Thyroid gland (tissue), 4 donors: ENCODE results near the gene PTPRH. TPM values are rescaled to one million over a fixed set of nuclear protein-coding genes. Genes with fewer than 3 reads are reported as not detected.

ENCODE experiments used
- DNase-seq, 2 donors: peaks; one replicate each; pipeline ENCODE4 v3.0.0-alpha.2; 2019
- H3K27ac ChIP-seq, 3 donors: fragments of 200-600 bp; sonication (generic); 1 replicate in 2 of 3; 2 replicates in 1 of 3; pipeline ENCODE4 v1.5.1; 2016 to 2019; ENCODE audit warnings: mild to moderate bottlenecking in 1 of 3, moderate library complexity in 1 of 3
- H3K27me3 ChIP-seq: fragments of 200-600 bp; sonication (generic); one replicate; pipeline ENCODE4 v1.5.1; 2019
- H3K36me3 ChIP-seq, 2 donors: fragments of 200-600 bp; sonication (generic); one replicate each; pipeline ENCODE4 v1.5.1; 2016 to 2019
- H3K4me1 ChIP-seq, 2 donors: fragments of 200-600 bp; sonication (generic); one replicate each; pipeline ENCODE4 v1.5.1; 2017 to 2019
- H3K4me3 ChIP-seq, 3 donors: fragments of 200-600 bp; sonication (generic); replicated peaks in 1 of 3; 1 replicate in 2 of 3; 2 replicates in 1 of 3; pipeline ENCODE4 v1.5.1; 2016; ENCODE audit warnings: mild to moderate bottlenecking in 1 of 3
- H3K9me3 ChIP-seq: fragments of 200-600 bp; sonication (generic); one replicate; pipeline ENCODE4 v1.5.1; 2017
- POLR2A ChIP-seq, 2 donors: fragments of 450-650 bp; IDR thresholded peaks; one replicate each; pipeline ENCODE4 v1.6.1; 2017; ENCODE audit warnings: antibody characterized with exemption in 2 of 2, mild to moderate bottlenecking in 2 of 2, moderate library complexity in 1 of 2
- WGBS, 2 donors: methylation state at CpG; one replicate each; pipeline ENCODE4 v1.1.5; 2017; 5-methylcytosine and 5-hydroxymethylcytosine counted together
- intact Hi-C: fragments of 100-400 bp; cut with DNase I; formaldehyde crosslinking; loops from one replicate; pipeline ENCODE4 v1.15.1; 2023
- total RNA-seq, 4 donors: library from RNA; depleted of rRNA; stranded (reverse); fragments of >200 nt; gene quantifications; one replicate each; pipeline ENCODE4 v1.2.3, GENCODE V29; 2016
- TF ChIP-seq, protein P1 (sequence below), 6 experiments: fragments of 200-600 bp in 3 of 6; fragments of 450-650 bp in 3 of 6; sonication (generic) in 3 of 6; IDR thresholded peaks; one replicate each; pipeline ENCODE4 v1.5.1; 2016 to 2019; ENCODE audit warnings: antibody characterized with exemption in 6 of 6, mild to moderate bottlenecking in 2 of 6, inconsistent platforms in 1 of 6, moderate library complexity in 1 of 6

PTPRH gene
- total RNA-seq, 4 donors from 2014 or later, result 0.11 to 2.6 (median 0.54) TPM; not detected in 1

DNA sequence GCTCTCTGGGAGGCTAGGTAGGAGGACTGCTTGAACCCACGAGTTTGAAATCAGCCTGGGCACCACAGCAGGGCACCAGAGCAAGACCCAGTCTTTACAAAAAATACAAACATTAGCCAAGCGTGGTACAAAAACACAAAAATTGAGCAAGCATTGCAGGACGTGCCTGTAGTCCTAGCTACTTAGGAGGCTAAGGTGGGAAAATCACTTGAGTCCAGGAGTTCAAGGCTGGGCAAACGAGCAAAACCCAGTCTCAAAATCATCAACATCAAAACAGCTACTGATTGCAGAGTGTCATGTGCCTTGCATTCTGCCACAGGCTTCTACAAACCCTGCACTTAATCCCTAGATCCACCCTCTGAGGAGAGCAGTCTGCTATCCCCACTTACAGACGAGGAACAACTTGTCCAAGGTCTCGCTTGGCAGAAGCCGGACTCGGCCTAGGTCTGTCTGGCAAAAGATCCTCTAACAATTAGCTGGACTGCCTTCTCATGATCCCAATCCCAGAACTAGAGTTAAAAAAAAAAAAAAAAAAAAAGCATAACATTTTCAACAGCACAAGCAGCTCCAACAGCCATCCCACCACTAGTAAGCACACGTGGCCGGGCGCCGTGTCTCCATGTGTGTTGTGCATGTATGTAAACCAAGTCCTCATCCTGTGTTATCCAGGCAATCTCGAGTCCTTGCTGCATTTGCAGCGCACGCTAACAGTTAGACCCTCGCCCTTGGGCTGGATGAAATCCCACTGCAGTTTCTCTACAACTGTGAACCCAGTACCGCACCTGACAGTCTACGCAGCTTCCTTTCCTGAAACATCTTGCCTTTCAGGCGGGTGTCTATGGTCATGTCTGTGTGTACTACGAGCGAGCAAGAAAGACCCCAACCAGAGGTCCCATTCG lies 47.5 kb upstream of the PTPRH start:
- Histone ChIP-seq H3K4me1 (peaks cover 49 to 66% of the 10 kb centered on the region in 2 donors), H3K4me3 (peak overlapping the region; percentile 88 to 93 (median 91)), H3K27me3 (no peaks in the 10 kb centered on the region), H3K36me3 (no peaks in the 10 kb centered on the region), H3K9me3 (no peaks in the 10 kb centered on the region), H3K27ac (peak overlapping the region; percentile 44 to 52 (median 52))
- DNase-seq, result peak; percentile 70 to 79
- intact Hi-C loops, result no loop called here
- 36 to 40% methylated on average over 22 of the region's 22 CpGs for WGBS, 2 donors
- TF ChIP-seq, protein P1, sequence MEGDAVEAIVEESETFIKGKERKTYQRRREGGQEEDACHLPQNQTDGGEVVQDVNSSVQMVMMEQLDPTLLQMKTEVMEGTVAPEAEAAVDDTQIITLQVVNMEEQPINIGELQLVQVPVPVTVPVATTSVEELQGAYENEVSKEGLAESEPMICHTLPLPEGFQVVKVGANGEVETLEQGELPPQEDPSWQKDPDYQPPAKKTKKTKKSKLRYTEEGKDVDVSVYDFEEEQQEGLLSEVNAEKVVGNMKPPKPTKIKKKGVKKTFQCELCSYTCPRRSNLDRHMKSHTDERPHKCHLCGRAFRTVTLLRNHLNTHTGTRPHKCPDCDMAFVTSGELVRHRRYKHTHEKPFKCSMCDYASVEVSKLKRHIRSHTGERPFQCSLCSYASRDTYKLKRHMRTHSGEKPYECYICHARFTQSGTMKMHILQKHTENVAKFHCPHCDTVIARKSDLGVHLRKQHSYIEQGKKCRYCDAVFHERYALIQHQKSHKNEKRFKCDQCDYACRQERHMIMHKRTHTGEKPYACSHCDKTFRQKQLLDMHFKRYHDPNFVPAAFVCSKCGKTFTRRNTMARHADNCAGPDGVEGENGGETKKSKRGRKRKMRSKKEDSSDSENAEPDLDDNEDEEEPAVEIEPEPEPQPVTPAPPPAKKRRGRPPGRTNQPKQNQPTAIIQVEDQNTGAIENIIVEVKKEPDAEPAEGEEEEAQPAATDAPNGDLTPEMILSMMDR (IDR thresholded peaks at IDR 0.05), result no peak
- no peak for TF ChIP-seq POLR2A (IDR thresholded peaks at IDR 0.05)

DNA sequence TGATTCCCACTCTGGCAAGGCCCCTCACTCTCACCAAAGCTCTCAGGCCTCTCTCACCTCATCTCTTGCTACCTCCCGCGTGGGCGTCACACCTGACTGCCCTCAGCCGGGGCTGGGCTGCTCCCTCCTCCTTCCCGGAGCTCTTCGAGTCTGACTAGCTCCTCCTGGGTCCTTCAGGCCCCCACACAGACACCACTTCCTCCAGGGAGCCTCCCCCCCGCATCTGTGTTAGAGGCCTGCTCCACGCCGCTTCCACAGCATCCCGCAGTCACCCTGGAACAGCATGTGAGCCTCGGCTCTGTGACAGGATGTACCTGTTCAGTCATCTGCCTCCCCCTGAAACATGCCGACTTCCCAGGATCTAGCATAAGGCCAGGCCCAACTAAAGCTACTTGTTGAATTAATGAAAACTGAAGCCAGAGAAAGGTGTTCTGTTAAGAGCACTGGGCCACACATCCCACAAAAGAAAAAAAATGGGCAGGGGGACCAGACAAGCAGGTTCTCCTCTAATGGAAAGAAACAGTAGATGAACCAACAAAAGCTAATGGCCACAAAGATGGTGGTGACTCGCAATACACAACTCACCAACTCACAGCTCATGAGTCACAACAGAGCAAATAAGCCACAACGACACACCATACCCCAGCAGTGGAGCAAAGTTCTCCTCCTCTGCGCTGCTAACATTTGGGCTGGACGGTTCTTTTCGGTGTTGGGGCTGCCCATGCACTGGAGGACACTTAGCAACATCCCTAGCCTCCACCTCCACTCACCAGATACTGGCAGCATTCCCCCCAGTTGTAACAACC lies 46.5 kb upstream of the PTPRH start:
- DNase-seq, result peak; percentile 80 to 88
- TF ChIP-seq POLR2A (IDR thresholded peaks at IDR 0.05), result no peak
- TF ChIP-seq, protein P1 (IDR thresholded peaks at IDR 0.05), result no peak
- H3K4me1 ChIP-seq, result peaks cover 49 to 75% of the 10 kb centered on the region in 2 donors
- no peak overlapping the region for H3K4me3 ChIP-seq
- no peaks in the 10 kb centered on the region for H3K36me3 ChIP-seq
- H3K27ac ChIP-seq, result peak overlapping the region; percentile 40 to 52 (median 45)
- no peaks in the 10 kb centered on the region for H3K27me3 ChIP-seq
- no peaks in the 10 kb centered on the region for H3K9me3 ChIP-seq
- 39 to 57% methylated on average over 17 of the region's 17 CpGs for WGBS, 2 donors
- intact Hi-C loops, result no loop called here

DNA sequence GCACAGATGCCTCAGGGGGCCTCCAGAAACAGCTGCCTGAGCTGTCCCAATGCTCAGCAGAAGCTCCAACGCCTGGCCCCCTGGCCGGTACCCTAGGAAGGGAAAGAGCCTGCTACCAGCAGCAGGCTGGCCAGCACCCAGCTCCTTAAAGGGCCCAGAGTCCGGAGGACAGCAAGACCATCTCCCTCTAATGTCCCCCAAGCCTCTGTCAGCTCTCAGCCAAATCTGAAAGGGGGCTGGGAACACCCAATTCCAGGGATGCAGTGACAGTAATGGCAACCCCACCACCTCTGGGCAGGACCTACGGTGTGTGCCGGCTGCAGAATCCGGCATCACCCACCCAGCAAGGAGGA lies 45.3 kb upstream of the PTPRH start:
- no peaks in the 10 kb centered on the region for H3K9me3 ChIP-seq
- no peaks in the 10 kb centered on the region for H3K27me3 ChIP-seq
- H3K36me3 ChIP-seq, result no peaks in the 10 kb centered on the region
- WGBS, 2 donors, result 47 to 78% methylated on average over 5 to 6 of the region's 6 CpGs
- H3K4me3 ChIP-seq, result no peak overlapping the region
- peaks cover 49 to 78% of the 10 kb centered on the region in 2 donors for H3K4me1 ChIP-seq
- TF ChIP-seq POLR2A (IDR thresholded peaks at IDR 0.05), result no peak
- TF ChIP-seq, protein P1 (IDR thresholded peaks at IDR 0.05), result no peak
- intact Hi-C loops, result no loop called here
- DNase-seq, result peak in 1 of 2 donors; percentile 14
- peak overlapping the region in 2 of 3 donors; percentile 22 to 23 for H3K27ac ChIP-seq

DNA sequence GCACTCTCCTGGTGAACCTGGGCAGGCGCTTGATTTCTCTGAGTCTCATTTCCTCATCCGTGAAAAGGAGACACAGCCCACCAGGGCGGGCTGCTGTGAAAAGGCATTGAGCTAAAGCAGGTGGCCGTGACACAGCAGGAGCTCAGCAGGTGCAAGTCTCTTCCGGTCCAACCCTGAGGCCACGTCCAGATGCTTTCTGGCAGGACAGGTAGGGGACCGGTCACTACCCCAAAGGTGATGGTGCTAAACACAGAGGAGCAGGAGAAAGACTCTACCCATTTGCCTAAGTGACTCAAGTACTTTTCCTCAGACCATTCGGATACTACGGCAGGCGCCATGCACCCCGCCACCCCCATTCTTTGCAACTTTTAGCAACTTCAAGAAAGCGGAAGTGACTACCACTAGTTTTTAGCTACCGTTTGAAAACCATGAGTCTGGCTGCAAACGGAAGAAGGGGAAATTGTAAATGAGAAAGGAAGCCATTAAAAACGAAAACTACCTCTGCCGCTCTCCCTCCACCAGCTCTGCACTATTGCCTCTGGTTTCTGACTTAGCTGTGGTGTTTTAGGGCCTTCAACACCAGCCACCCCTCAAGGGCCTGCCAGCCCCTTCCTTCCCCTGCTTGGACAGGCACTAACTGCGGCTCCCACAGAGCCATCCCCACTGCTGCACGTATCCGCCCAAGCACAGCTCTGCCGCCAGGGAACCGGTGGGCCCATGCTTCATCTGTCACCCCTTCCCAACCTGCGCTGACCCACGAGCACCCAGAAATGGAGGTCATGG lies 44.7 kb upstream of the PTPRH start:
- DNase-seq, result peak in 1 of 2 donors; percentile 18

More for the DNA sequence above, 44.7 kb upstream of the PTPRH start:
- Histone ChIP-seq H3K27ac (peak overlapping the region in 1 of 3 donors; percentile 22), H3K4me3 (no peak overlapping the region), H3K4me1 (peaks cover 47 to 81% of the 10 kb centered on the region in 2 donors), H3K27me3 (no peaks in the 10 kb centered on the region), H3K9me3 (no peaks in the 10 kb centered on the region), H3K36me3 (no peaks in the 10 kb centered on the region)
- 59 to 65% methylated on average over 23 of the region's 23 CpGs for WGBS, 2 donors
- no peak for TF ChIP-seq POLR2A (IDR thresholded peaks at IDR 0.05)
- TF ChIP-seq, protein P1 (IDR thresholded peaks at IDR 0.05), result no peak
- intact Hi-C loops, result no loop called here
